Fibroblast of villous mesenchyme (primary cell): ENCODE measurements around the gene SBNO2. TPM values are rescaled to one million over a fixed set of nuclear protein-coding genes. Genes with fewer than 3 reads are reported as not detected.

Experiments
- DNase-seq: peaks from one replicate; pipeline ENCODE4 v3.0.0-alpha.2; 2010; ENCODE audit warnings: low read depth
- H3K4me3 ChIP-seq: 2 replicates; pipeline ENCODE4 v1.5.1; 2011; ENCODE audit warnings: low read depth, mild to moderate bottlenecking, low read length
- CTCF ChIP-seq: IDR thresholded peaks from 2 replicates; pipeline ENCODE4 v1.5.1; 2012; ENCODE audit warnings: low read depth, mild to moderate bottlenecking, low read length; ENCODE audit not compliant: insufficient read depth
- total RNA-seq: library from RNA; depleted of rRNA; stranded (reverse); fragments of >200 nt; gene quantifications from 2 replicates; pipeline ENCODE4 v1.2.3, GENCODE V29; 2012

Gene SBNO2
- total RNA-seq, 1 donor = 69.5 TPM

GRCh38 chr19:1113030-1113985 lies 60.8 kb downstream of the SBNO2 start:
- no peak overlapping the region for H3K4me3 ChIP-seq
- TF ChIP-seq CTCF = peak; percentile 75
- peak; percentile 95 for DNase-seq

- no peak overlapping the region for H3K4me3 ChIP-seq
- no peak for DNase-seq
- TF ChIP-seq CTCF = no peak
These were observed 61.6 kb downstream of the SBNO2 start for GRCh38 chr19:1112268-1113029.

GRCh38 chr19:1111641-1112267 lies 62.3 kb downstream of the SBNO2 start:
- H3K4me3 ChIP-seq = no peak overlapping the region
- no peak for TF ChIP-seq CTCF
- DNase-seq = no peak

- no peak overlapping the region for H3K4me3 ChIP-seq
- no peak for DNase-seq
- no peak for TF ChIP-seq CTCF
These were observed 63.0 kb downstream of the SBNO2 start for GRCh38 chr19:1110809-1111640.

- DNase-seq = no peak
- no peak overlapping the region for H3K4me3 ChIP-seq
- no peak for TF ChIP-seq CTCF
These were observed 64.1 kb downstream of the SBNO2 start for GRCh38 chr19:1109697-1110671.
